Breast epithelium (tissue), 4 donors: Measurements from ENCODE around the gene ULBP1. TPM values are rescaled to one million over a fixed set of nuclear protein-coding genes. Genes with fewer than 3 reads are reported as not detected.
"Not testable (repeated sequence)": the region's sequence is repeated elsewhere in the genome, so short reads cannot be mapped to it uniquely, and the experiment has no call there.

Experiments
- DNase-seq, 2 donors: peaks; one replicate each; pipeline ENCODE4 v3.0.0-alpha.2; 2019; ENCODE audit warnings: low spot score in 2 of 2
- H3K27ac ChIP-seq, 2 donors: fragments of 200-600 bp; sonication (generic) in 1 of 2; one replicate each; pipeline ENCODE4 v1.5.1; 2016 to 2019; ENCODE audit warnings: mild to moderate bottlenecking in 1 of 2
- H3K27me3 ChIP-seq, 2 donors: fragments of 200-600 bp; sonication (generic) in 1 of 2; one replicate each; pipeline versions ENCODE4 v1.5.1 to v1.6.0; 2017 to 2019; ENCODE audit warnings: control low read depth in 1 of 2, mild to moderate bottlenecking in 1 of 2
- H3K36me3 ChIP-seq: fragments of 200-600 bp; one replicate; pipeline ENCODE4 v1.5.1; 2019
- H3K4me1 ChIP-seq, 2 donors: fragments of 200-600 bp; sonication (generic); one replicate each; pipeline ENCODE4 v1.5.1; 2016 to 2019; ENCODE audit warnings: control low read depth in 1 of 2
- H3K4me3 ChIP-seq, 3 donors: fragments of 200-600 bp; sonication (generic); 1 replicate in 2 of 3; 2 replicates in 1 of 3; pipeline ENCODE4 v1.5.1; 2016 to 2019; ENCODE audit warnings: mild to moderate bottlenecking in 3 of 3, moderate library complexity in 2 of 3
- H3K9me3 ChIP-seq, 2 donors: fragments of 200-600 bp; sonication (generic) in 1 of 2; one replicate each; pipeline ENCODE4 v1.5.1; 2016 to 2019; ENCODE audit warnings: control low read depth in 1 of 2
- POLR2A ChIP-seq: fragments of 450-650 bp; IDR thresholded peaks from one replicate; pipeline ENCODE4 v1.6.1; 2016; ENCODE audit warnings: antibody characterized with exemption, mild to moderate bottlenecking, moderate library complexity
- POLR2AphosphoS5 ChIP-seq, 3 donors: sonication (generic); formaldehyde crosslinking; IDR thresholded peaks; one replicate each; pipeline ENCODE4 v1.6.1; 2017; ENCODE audit warnings: antibody characterized with exemption in 3 of 3
- intact Hi-C: fragments of 100-400 bp; cut with DNase I; formaldehyde crosslinking; loops from one replicate; pipeline ENCODE4 v1.15.1; 2023; ENCODE audit warnings: low total_unique reads
- total RNA-seq, 3 donors: library from RNA; depleted of rRNA; stranded (reverse); fragments of >200 nt; gene quantifications; one replicate each; pipeline ENCODE4 v1.1.0, GENCODE V29; 2016
- TF ChIP-seq, protein P1 (sequence below), 3 donors: fragments of 450-650 bp; IDR thresholded peaks; one replicate each; pipeline ENCODE4 v1.5.1; 2016 to 2017; ENCODE audit warnings: antibody characterized with exemption in 3 of 3, mild to moderate bottlenecking in 3 of 3, moderate library complexity in 3 of 3

The ULBP1 gene
- total RNA-seq, 3 donors from 2014 or later = under 0.01 to 0.29 TPM; not detected in 1

GRCh38 chr6:149939909-149940671, 23.7 kb upstream of the ULBP1 start:
- Histone ChIP-seq H3K9me3 (no peaks in the 10 kb centered on the region), H3K27ac (no peak overlapping the region), H3K36me3 (no peaks in the 10 kb centered on the region), H3K4me1 (no peaks in the 10 kb centered on the region), H3K4me3 (no peak overlapping the region), H3K27me3 (peaks cover 0 to 50% of the 10 kb centered on the region in 2 donors)
- no peak for DNase-seq
- intact Hi-C loops = no loop called here
- TF ChIP-seq POLR2AphosphoS5 (IDR thresholded peaks at IDR 0.05) = no peak
- TF ChIP-seq POLR2A = no peak
- TF ChIP-seq, protein P1, sequence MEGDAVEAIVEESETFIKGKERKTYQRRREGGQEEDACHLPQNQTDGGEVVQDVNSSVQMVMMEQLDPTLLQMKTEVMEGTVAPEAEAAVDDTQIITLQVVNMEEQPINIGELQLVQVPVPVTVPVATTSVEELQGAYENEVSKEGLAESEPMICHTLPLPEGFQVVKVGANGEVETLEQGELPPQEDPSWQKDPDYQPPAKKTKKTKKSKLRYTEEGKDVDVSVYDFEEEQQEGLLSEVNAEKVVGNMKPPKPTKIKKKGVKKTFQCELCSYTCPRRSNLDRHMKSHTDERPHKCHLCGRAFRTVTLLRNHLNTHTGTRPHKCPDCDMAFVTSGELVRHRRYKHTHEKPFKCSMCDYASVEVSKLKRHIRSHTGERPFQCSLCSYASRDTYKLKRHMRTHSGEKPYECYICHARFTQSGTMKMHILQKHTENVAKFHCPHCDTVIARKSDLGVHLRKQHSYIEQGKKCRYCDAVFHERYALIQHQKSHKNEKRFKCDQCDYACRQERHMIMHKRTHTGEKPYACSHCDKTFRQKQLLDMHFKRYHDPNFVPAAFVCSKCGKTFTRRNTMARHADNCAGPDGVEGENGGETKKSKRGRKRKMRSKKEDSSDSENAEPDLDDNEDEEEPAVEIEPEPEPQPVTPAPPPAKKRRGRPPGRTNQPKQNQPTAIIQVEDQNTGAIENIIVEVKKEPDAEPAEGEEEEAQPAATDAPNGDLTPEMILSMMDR (IDR thresholded peaks at IDR 0.05) = no peak

DNA sequence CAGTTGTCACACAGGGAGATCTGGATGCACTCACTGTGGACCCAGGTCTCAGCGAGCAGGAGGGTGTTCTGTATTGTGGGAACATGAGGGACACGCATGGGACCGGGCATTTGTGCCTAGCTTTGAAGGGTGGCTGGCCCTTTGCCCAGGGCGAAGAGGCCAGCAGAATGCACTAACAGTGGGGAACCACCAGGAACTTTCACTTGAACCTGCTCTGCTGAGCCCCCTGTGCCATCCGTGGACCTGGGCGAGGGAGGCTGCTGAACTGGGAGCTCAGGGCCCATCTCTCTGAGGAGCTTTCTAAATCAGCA, 23.1 kb upstream of the ULBP1 start:
- no peaks in the 10 kb centered on the region for H3K4me1 ChIP-seq
- no peaks in the 10 kb centered on the region for H3K36me3 ChIP-seq
- H3K27me3 ChIP-seq = peaks cover 0 to 48% of the 10 kb centered on the region in 2 donors
- no peak overlapping the region for H3K27ac ChIP-seq
- DNase-seq = no peak
- intact Hi-C loops = no loop called here
- no peaks in the 10 kb centered on the region for H3K9me3 ChIP-seq
- TF ChIP-seq POLR2A (no peak), POLR2AphosphoS5 (IDR thresholded peaks at IDR 0.05) (no peak)
- TF ChIP-seq, protein P1 (IDR thresholded peaks at IDR 0.05) = no peak
- no peak overlapping the region for H3K4me3 ChIP-seq

DNA sequence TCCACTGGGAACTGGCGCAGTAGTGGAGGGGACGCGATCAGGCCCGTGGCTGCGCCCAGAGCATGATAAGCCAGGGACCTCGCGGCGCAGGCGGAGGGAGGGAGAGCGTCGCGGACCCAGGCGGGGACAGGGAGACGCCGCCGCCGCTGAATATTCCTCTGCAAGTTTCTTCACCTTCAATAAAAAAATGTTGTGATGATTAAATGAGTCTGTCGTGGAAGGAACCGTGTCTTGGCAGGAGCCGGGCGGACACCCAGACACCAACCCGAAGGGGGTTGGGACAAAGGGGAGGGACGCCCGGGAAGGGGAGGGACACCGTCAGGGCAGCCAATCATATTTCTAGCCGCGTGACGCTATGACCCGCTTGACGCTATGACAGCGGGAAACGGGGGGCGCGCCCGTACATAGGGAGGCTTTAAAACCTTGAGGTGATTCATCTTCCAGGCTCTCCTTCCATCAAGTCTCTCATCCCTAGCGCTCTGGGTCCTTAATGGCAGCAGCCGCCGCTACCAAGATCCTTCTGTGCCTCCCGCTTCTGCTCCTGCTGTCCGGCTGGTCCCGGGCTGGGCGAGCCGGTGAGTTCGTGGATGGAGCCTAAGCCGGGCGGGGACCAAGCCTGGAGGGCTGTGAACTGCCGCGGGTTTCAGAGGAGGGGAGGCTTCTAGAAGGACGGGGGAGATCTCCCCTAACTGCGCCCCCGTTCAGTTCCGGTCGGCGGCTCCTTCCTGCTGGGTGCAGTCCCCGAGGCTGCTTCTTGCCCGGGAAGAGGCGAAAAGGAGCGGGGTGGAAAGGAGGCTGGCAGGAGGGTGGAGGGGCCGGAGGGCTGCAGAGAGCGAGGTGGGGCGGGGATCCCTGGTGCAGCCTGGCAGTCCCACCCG, 21.9 kb upstream of the ULBP1 start, which contains the start of gene ULBP2:
Gene ULBP2 (plus strand): TSS at position 432 of the 878 bp plus-strand sequence. CDS start 59 bp downstream, at position 491.
- Histone ChIP-seq H3K4me1 (no peaks in the 10 kb centered on the region), H3K9me3 (no peaks in the 10 kb centered on the region), H3K27ac (no peak within 1 kb of the TSS), H3K36me3 (no peaks in the 10 kb centered on the region), H3K4me3 (peak within 1 kb of the TSS; percentile 40 to 74 (median 60)), H3K27me3 (peaks cover 0 to 38% of the 10 kb centered on the region in 2 donors)
- peak in 2 of 3 donors; percentile 27 to 34 for TF ChIP-seq POLR2AphosphoS5 (IDR thresholded peaks at IDR 0.05)
- TF ChIP-seq, protein P1 (IDR thresholded peaks at IDR 0.05) = no peak
- DNase-seq = peak in 1 of 2 donors; percentile 72
- intact Hi-C loops = no loop called here

DNA sequence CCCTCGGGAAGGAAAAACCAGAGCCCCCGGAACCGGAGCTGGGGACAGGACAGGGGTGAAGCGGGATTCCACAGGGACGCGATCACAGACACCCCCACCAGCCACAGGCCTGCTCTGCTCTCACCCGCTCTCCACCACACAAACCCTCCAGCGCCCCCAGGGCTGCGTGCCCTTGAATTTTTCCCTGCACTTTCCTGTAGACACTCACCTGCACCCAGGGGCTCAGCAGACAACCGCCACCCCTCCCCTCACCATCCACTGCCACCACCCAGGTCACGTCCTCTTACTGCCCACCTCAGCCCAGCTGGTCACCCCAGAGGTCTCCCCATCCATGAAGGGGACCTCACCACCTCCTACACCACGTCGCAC, 21.3 kb upstream of the ULBP1 start:
- intact Hi-C loops = no loop called here
- no peak overlapping the region for H3K27ac ChIP-seq
- H3K4me3 ChIP-seq = peak overlapping the region; percentile 40 to 74 (median 60)
- peaks cover 0 to 32% of the 10 kb centered on the region in 2 donors for H3K27me3 ChIP-seq
- H3K36me3 ChIP-seq = no peaks in the 10 kb centered on the region
- no peak for DNase-seq
- no peaks in the 10 kb centered on the region for H3K9me3 ChIP-seq
- no peak for TF ChIP-seq POLR2AphosphoS5 (IDR thresholded peaks at IDR 0.05)
- TF ChIP-seq POLR2A = no peak
- TF ChIP-seq, protein P1 (IDR thresholded peaks at IDR 0.05) = no peak
- no peaks in the 10 kb centered on the region for H3K4me1 ChIP-seq

- H3K36me3 ChIP-seq, intact Hi-C loops, H3K27ac ChIP-seq, H3K9me3 ChIP-seq, H3K4me3 ChIP-seq, H3K4me1 ChIP-seq, DNase-seq: not testable (repeated sequence)
- peaks cover 0 to 29% of the 10 kb centered on the region in 2 donors for H3K27me3 ChIP-seq
These were observed 20.4 kb upstream of the ULBP1 start for GRCh38 chr6:149943321-149943720.

DNA sequence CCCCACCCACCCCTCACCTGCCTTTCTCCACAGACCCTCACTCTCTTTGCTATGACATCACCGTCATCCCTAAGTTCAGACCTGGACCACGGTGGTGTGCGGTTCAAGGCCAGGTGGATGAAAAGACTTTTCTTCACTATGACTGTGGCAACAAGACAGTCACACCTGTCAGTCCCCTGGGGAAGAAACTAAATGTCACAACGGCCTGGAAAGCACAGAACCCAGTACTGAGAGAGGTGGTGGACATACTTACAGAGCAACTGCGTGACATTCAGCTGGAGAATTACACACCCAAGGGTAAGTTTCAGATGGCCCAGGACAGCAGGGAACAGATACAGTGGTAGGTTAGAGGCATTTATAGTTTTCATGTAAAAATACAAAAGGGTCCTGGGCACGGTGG, 18.5 kb upstream of the ULBP1 start:
- H3K27ac ChIP-seq, H3K27me3 ChIP-seq, intact Hi-C loops, H3K4me3 ChIP-seq, H3K36me3 ChIP-seq, H3K4me1 ChIP-seq, DNase-seq, H3K9me3 ChIP-seq: not testable (repeated sequence)

GRCh38 chr6:149946631-149947030, 17.1 kb upstream of the ULBP1 start:
- DNase-seq, H3K4me1 ChIP-seq, H3K9me3 ChIP-seq, H3K27ac ChIP-seq, H3K36me3 ChIP-seq, intact Hi-C loops, H3K4me3 ChIP-seq: not testable (repeated sequence)
- H3K27me3 ChIP-seq = peaks cover 0 to 10% of the 10 kb centered on the region in 2 donors

- intact Hi-C loops, H3K4me3 ChIP-seq, H3K36me3 ChIP-seq, H3K9me3 ChIP-seq, DNase-seq, H3K4me1 ChIP-seq, H3K27ac ChIP-seq: not testable (repeated sequence)
- peaks cover 0 to 17% of the 10 kb centered on the region in 2 donors for H3K27me3 ChIP-seq
These were observed 16.2 kb upstream of the ULBP1 start for GRCh38 chr6:149947533-149947932.
